ENCODE results near the gene KRT27.

The KRT27 gene

GRCh38 chr17:40795019-40795667, 12.8 kb upstream of the KRT27 start:
- Mint-ChIP-seq H3K27ac (no peak overlapping the region), H3K4me1 (no peaks in the 10 kb centered on the region), H3K27me3 (peaks cover 36 to 37% of the 10 kb centered on the region in 2 donors), H3K36me3 (no peaks in the 10 kb centered on the region), H3K9me3 (no peaks in the 10 kb centered on the region), H3K4me3 (no peak overlapping the region)
- DNase-seq: no peak
- ATAC-seq (replicated peaks): no peak

DNA sequence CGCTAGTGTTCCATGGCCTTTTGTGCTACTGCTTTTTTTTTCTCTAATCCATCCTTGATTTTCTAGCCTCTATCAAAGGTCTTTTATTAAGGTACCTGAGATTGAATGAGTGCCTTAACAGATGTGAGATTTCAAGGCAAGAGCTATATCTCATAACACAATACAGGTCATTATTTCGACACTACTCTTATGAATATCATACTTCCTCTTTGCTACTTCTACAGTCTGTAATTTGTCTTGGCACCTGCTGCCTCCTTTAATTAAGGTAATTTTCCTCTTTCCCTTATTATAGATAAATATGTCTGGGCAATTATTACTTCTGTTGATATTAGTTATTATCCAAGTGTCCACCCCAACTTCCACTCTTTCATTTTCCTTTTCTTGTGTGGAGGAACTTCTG, 12.1 kb upstream of the KRT27 start:
- Mint-ChIP-seq H3K4me3 (no peak overlapping the region), H3K4me1 (no peaks in the 10 kb centered on the region), H3K27me3 (peaks cover 35 to 36% of the 10 kb centered on the region in 2 donors), H3K9me3 (no peaks in the 10 kb centered on the region), H3K36me3 (no peaks in the 10 kb centered on the region), H3K27ac (no peak overlapping the region)
- DNase-seq (no peak), ATAC-seq (replicated peaks) (peak in 1 of 2 donors; percentile 39)

DNA sequence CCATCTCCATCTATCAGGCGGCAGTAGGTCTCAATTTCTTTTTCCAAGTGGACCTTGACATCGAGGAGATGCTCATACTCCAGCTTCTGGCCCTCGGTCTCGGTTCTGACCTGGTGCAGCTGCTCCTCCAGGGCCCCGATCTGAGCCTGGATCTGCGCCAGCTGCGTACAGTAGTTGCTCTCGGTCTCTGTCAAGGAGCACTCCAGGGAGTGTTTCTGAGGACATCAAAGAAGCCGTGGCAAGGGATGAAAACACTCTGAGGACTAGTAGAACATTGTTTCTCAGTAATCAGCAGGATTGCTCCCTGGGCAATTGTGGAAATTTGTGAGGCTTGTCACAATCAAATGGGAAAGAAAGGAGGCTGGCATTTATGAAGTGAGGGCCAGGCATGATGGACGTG, 11.5 kb upstream of the KRT27 start:
- Mint-ChIP-seq H3K4me1 (no peaks in the 10 kb centered on the region), H3K9me3 (no peaks in the 10 kb centered on the region), H3K36me3 (no peaks in the 10 kb centered on the region), H3K27ac (no peak overlapping the region), H3K4me3 (no peak overlapping the region), H3K27me3 (peaks cover 33 to 36% of the 10 kb centered on the region in 2 donors)
- no peak for ATAC-seq (replicated peaks)
- DNase-seq: no peak

GRCh38 chr17:40791787-40792436, 9.6 kb upstream of the KRT27 start:
- no peaks in the 10 kb centered on the region for H3K4me1 Mint-ChIP-seq
- peaks cover 36 to 40% of the 10 kb centered on the region in 2 donors for H3K27me3 Mint-ChIP-seq
- no peak for ATAC-seq (replicated peaks)
- H3K27ac Mint-ChIP-seq: no peak overlapping the region
- H3K36me3 Mint-ChIP-seq: no peaks in the 10 kb centered on the region
- DNase-seq: no peak
- H3K4me3 Mint-ChIP-seq: no peak overlapping the region
- no peaks in the 10 kb centered on the region for H3K9me3 Mint-ChIP-seq

DNA sequence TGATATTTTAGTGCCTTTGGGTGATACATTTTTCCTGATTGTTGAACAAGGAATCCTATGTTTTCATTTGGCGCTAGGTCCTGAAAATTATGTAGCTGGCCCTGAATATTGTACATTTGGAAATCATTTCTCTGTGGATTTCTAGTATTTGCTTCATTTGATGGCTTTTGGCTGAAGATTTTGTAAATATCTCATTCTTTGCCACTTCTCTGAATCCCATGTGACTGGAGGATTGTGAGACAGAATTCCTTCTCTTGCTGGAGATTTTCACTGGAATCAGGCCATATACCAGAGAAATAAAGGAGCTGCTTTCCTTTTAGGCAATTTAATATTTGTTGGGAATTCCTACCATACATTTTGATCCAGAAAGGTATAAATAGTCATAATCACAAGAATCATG, 8.8 kb upstream of the KRT27 start:
- Mint-ChIP-seq H3K27ac (no peak overlapping the region), H3K36me3 (no peaks in the 10 kb centered on the region), H3K27me3 (peaks cover 28 to 33% of the 10 kb centered on the region in 2 donors), H3K9me3 (no peaks in the 10 kb centered on the region), H3K4me3 (no peak overlapping the region), H3K4me1 (no peaks in the 10 kb centered on the region)
- DNase-seq (no peak), ATAC-seq (replicated peaks) (no peak)

DNA sequence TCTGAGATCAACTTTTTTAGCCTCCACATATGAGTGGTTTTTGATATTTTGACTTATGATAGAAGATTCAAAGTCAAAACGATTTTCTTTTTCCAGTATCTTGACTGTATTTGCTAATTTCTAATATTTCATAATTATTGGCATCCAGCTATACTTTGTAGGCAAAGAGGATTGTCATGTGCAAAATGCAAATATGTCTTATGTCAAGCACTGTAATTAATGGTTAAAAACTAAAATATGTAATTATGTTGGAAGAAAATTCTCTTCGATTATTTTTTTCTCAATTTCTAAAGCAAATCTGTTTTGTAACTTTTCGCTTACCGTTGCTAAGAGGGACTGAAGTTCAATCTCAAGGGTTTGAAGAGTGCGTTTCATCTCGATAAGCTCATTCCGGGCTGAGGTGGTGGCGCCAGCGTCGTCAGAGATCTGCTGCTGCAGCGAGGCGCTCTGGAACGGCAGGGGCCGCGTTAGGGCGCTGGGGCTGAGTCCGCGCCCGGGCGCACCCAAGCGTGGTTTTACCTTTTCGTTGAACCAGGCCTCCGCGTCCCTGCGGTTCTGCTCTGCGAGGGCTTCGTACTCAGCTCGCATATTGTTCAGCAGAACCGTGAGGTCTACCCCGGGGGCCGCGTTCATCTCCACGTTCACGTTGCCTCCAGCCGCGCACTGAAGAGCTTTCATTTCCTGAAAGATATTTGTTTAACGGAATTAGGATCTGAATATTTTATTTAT, 3.0 kb downstream of the KRT27 start:
- DNase-seq: no peak
- H3K9me3 Mint-ChIP-seq: no peaks in the 10 kb centered on the region
- H3K27me3 Mint-ChIP-seq: peaks cover 54 to 61% of the 10 kb centered on the region in 2 donors
- H3K36me3 Mint-ChIP-seq: no peaks in the 10 kb centered on the region
- ATAC-seq (replicated peaks): no peak
- peaks cover 0 to 1% of the 10 kb centered on the region in 2 donors for H3K4me1 Mint-ChIP-seq
- peak overlapping the region; percentile 55 to 56 for H3K4me3 Mint-ChIP-seq
- H3K27ac Mint-ChIP-seq: no peak overlapping the region

- Mint-ChIP-seq H3K27ac (no peak overlapping the region), H3K4me1 (peaks cover 0 to 1% of the 10 kb centered on the region in 2 donors), H3K27me3 (peaks cover 51 to 60% of the 10 kb centered on the region in 2 donors), H3K36me3 (no peaks in the 10 kb centered on the region), H3K9me3 (no peaks in the 10 kb centered on the region), H3K4me3 (no peak overlapping the region)
- ATAC-seq (replicated peaks): no peak
- no peak for DNase-seq
Measured at GRCh38 chr17:40778461-40778860, 3.9 kb downstream of the KRT27 start.

- H3K4me3 Mint-ChIP-seq: no peak overlapping the region
- peaks cover 47 to 56% of the 10 kb centered on the region in 2 donors for H3K27me3 Mint-ChIP-seq
- H3K27ac Mint-ChIP-seq: no peak overlapping the region
- DNase-seq (no peak), ATAC-seq (replicated peaks) (no peak)
- no peaks in the 10 kb centered on the region for H3K9me3 Mint-ChIP-seq
- H3K36me3 Mint-ChIP-seq: no peaks in the 10 kb centered on the region
- H3K4me1 Mint-ChIP-seq: peaks cover 0 to 1% of the 10 kb centered on the region in 2 donors
Measured at GRCh38 chr17:40777971-40778370, 4.4 kb downstream of the KRT27 start.

- H3K9me3 Mint-ChIP-seq: no peaks in the 10 kb centered on the region
- H3K27ac Mint-ChIP-seq: no peak overlapping the region
- H3K27me3 Mint-ChIP-seq: peaks cover 51 to 60% of the 10 kb centered on the region in 2 donors
- DNase-seq: no peak
- H3K36me3 Mint-ChIP-seq: no peaks in the 10 kb centered on the region
- no peak overlapping the region for H3K4me3 Mint-ChIP-seq
- peaks cover 0 to 1% of the 10 kb centered on the region in 2 donors for H3K4me1 Mint-ChIP-seq
- no peak for ATAC-seq (replicated peaks)
Measured at GRCh38 chr17:40777459-40777858, 4.9 kb downstream of the KRT27 start.

- Mint-ChIP-seq H3K27ac (no peak overlapping the region), H3K4me1 (peaks cover 0 to 1% of the 10 kb centered on the region in 2 donors), H3K9me3 (no peaks in the 10 kb centered on the region), H3K36me3 (no peaks in the 10 kb centered on the region), H3K4me3 (no peak overlapping the region), H3K27me3 (peaks cover 50 to 66% of the 10 kb centered on the region in 2 donors)
- DNase-seq (no peak), ATAC-seq (replicated peaks) (no peak)
Measured at GRCh38 chr17:40775945-40776344, 6.4 kb downstream of the KRT27 start.

GRCh38 chr17:40772101-40772500, 10.2 kb downstream of the KRT27 start, which contains the start of gene KRT26:
Gene KRT26 (minus strand): TSS chr17:40772201. CDS start chr17:40772113, 88 bp downstream.
- Mint-ChIP-seq H3K9me3 (no peaks in the 10 kb centered on the region), H3K27me3 (peaks cover 47 to 50% of the 10 kb centered on the region in 2 donors), H3K27ac (no peak within 1 kb of the TSS), H3K36me3 (no peaks in the 10 kb centered on the region), H3K4me1 (no peaks in the 10 kb centered on the region), H3K4me3 (no peak within 1 kb of the TSS)
- DNase-seq (no peak), ATAC-seq (replicated peaks) (no peak)

- H3K4me1 Mint-ChIP-seq: no peaks in the 10 kb centered on the region
- H3K36me3 Mint-ChIP-seq: peaks cover 0 to 5% of the 10 kb centered on the region in 2 donors
- no peak for DNase-seq
- H3K27ac Mint-ChIP-seq: no peak overlapping the region
- no peak for ATAC-seq (replicated peaks)
- H3K27me3 Mint-ChIP-seq: peaks cover 23 to 32% of the 10 kb centered on the region in 2 donors
- no peak overlapping the region for H3K4me3 Mint-ChIP-seq
- peaks cover 10 to 18% of the 10 kb centered on the region in 2 donors for H3K9me3 Mint-ChIP-seq
Measured at GRCh38 chr17:40765657-40766056, 16.7 kb downstream of the KRT27 start.

- H3K4me1 Mint-ChIP-seq: no peaks in the 10 kb centered on the region
- DNase-seq (no peak), ATAC-seq (replicated peaks) (no peak)
- no peak overlapping the region for H3K27ac Mint-ChIP-seq
- peaks cover 27 to 36% of the 10 kb centered on the region in 2 donors for H3K27me3 Mint-ChIP-seq
- no peak overlapping the region for H3K4me3 Mint-ChIP-seq
- H3K36me3 Mint-ChIP-seq: peaks cover 4 to 9% of the 10 kb centered on the region in 2 donors
- H3K9me3 Mint-ChIP-seq: peaks cover 22 to 27% of the 10 kb centered on the region in 2 donors
Measured at GRCh38 chr17:40763752-40764151, 18.6 kb downstream of the KRT27 start.

- DNase-seq: no peak
- Mint-ChIP-seq H3K4me1 (no peaks in the 10 kb centered on the region), H3K36me3 (peaks cover 4 to 9% of the 10 kb centered on the region in 2 donors), H3K9me3 (peaks cover 26 to 34% of the 10 kb centered on the region in 2 donors), H3K27ac (no peak overlapping the region), H3K4me3 (no peak overlapping the region), H3K27me3 (peaks cover 31 to 52% of the 10 kb centered on the region in 2 donors)
- ATAC-seq (replicated peaks): no peak
Measured at GRCh38 chr17:40760105-40761016, 22.0 kb downstream of the KRT27 start.
